Sigmoid colon (tissue), 7 donors: Measurements from ENCODE around the gene AMIGO2. TPM values are rescaled to one million over a fixed set of nuclear protein-coding genes. Genes with fewer than 3 reads are reported as not detected.

Experiments
- DNase-seq: peaks from one replicate; pipeline ENCODE4 v3.0.0-alpha.2; 2019
- H3K27ac ChIP-seq, 4 donors: fragments of 200-600 bp; sonication (generic); one replicate each; pipeline ENCODE4 v1.5.1; 2016 to 2019; ENCODE audit warnings: mild to moderate bottlenecking in 1 of 4
- H3K27me3 ChIP-seq, 3 donors: fragments of 200-600 bp; sonication (generic); one replicate each; pipeline ENCODE4 v1.5.1; 2019; ENCODE audit warnings: mild to moderate bottlenecking in 1 of 3
- H3K36me3 ChIP-seq, 4 donors: fragments of 200-600 bp; sonication (generic); one replicate each; pipeline ENCODE4 v1.5.1; 2016 to 2019
- H3K4me1 ChIP-seq, 4 donors: fragments of 200-600 bp; sonication (generic); one replicate each; pipeline ENCODE4 v1.5.1; 2017 to 2019
- H3K4me3 ChIP-seq, 4 donors: fragments of 200-600 bp; sonication (generic); one replicate each; pipeline ENCODE4 v1.5.1; 2017 to 2019; ENCODE audit warnings: mild to moderate bottlenecking in 2 of 4, moderate library complexity in 1 of 4
- H3K9me3 ChIP-seq, 4 donors: fragments of 200-600 bp in 3 of 4; sonication (generic) in 3 of 4; one replicate each; pipeline versions ENCODE4 v1.5.1 to v1.6.1; 2013 to 2019
- EP300 ChIP-seq, 4 donors: sonication (generic); formaldehyde crosslinking; IDR thresholded peaks; one replicate each; pipeline ENCODE4 v1.6.1; 2017; ENCODE audit warnings: antibody characterized with exemption in 4 of 4
- POLR2A ChIP-seq, 2 donors: fragments of 450-650 bp; IDR thresholded peaks; one replicate each; pipeline ENCODE4 v1.6.1; 2016; ENCODE audit warnings: antibody characterized with exemption in 2 of 2, mild to moderate bottlenecking in 2 of 2, moderate library complexity in 2 of 2
- POLR2AphosphoS5 ChIP-seq, 4 donors: sonication (generic); formaldehyde crosslinking; IDR thresholded peaks; one replicate each; pipeline ENCODE4 v1.6.1; 2017; ENCODE audit warnings: antibody characterized with exemption in 4 of 4
- WGBS, 2 donors: extraction: QIAGEN DNeasy Blood & Tissue Kit; methylation state at CpG; one replicate each; pipeline ENCODE4 v1.1.7; 2013; 5-methylcytosine and 5-hydroxymethylcytosine counted together
- intact Hi-C: fragments of 100-400 bp; cut with DNase I; formaldehyde crosslinking; loops from one replicate; pipeline ENCODE4 v1.15.1; 2023
- polyA plus RNA-seq, 3 donors: library from polyadenylated mRNA; stranded (reverse); fragments of 200-250 nt; gene quantifications; one replicate each; pipeline ENCODE4 v1.2.3, GENCODE V29; 2013
- total RNA-seq, 4 donors: library from RNA; depleted of rRNA; stranded (reverse); fragments of >200 nt; gene quantifications; one replicate each; pipeline ENCODE4 v1.1.0, GENCODE V29; 2016
- TF ChIP-seq, protein P1 (sequence below), 4 experiments: fragments of 450-650 bp in 3 of 4; fragments of 200-600 bp in 1 of 4; IDR thresholded peaks; one replicate each; pipeline ENCODE4 v1.5.1; 2016 to 2019; ENCODE audit warnings: antibody characterized with exemption in 4 of 4, mild to moderate bottlenecking in 3 of 4, moderate library complexity in 2 of 4
- donor health status: healthy with polysubstance abuse.
- donor health status: Bipolar disorder and iron deficiency.
- donor health status: healthy.

Gene AMIGO2
- total and polyA plus RNA-seq, 7 donors: 0.46 to 68.1 (median 33.2) TPM

DNA sequence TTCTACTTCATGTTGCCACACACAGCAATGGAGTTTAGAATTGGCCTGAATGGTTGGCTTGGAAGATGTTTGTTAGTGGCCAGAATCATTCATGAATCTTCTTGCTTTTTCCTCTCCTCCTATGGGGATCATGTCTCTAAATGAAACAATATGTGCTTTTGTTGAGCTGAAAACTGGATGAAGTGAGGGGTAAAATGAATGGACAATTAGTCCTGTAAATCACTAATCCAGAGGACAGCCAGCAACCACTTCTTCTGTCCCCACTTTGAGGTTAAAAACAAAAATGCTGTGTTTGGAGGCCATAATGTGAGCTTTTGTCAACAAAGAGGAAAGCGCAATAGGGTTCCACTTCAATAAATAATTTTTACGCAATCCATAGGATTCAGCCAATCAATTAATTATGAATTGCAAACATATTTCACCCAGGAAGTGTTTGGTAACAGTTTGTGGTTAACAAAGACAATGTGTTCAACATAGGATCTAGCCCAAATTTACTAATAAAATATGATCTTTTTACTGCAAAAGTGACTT, 30.3 kb upstream of the AMIGO2 start:
- no peak overlapping the region for H3K27ac ChIP-seq

DNA sequence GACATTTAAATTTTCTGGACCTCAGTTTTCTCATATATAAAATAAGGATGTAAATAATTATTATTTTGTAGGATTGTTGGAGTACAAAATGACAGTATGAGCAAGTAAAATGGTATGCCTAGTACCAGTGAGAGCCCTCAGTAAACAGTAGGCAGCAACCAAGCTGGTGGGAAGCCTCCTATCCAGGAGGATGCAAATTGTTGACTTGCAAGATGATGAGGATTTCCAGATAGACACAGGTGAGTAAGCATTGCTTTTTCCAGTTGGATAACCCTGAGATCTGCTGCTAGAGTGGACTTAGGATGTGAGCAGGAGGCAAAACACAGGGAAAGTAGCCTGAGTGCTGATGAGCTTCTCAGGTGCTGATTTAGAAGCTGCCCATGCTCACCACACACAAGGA, 28.2 kb upstream of the AMIGO2 start:
- no peaks in the 10 kb centered on the region for H3K9me3 ChIP-seq
- H3K4me1 ChIP-seq: peaks cover 0 to 16% (median 9%) of the 10 kb centered on the region in 4 donors
- intact Hi-C loops: loop anchor here (5.0 to 10.0 kb wide), 3 partner anchors 49 to 444 kb away; no protein-coding TSS in a partner anchor
- no peaks in the 10 kb centered on the region for H3K27me3 ChIP-seq
- no peak overlapping the region for H3K27ac ChIP-seq
- peaks cover 0 to 6% (median 0%) of the 10 kb centered on the region in 4 donors for H3K36me3 ChIP-seq
- no peak overlapping the region for H3K4me3 ChIP-seq
- no peak for DNase-seq
- TF ChIP-seq, protein P1, sequence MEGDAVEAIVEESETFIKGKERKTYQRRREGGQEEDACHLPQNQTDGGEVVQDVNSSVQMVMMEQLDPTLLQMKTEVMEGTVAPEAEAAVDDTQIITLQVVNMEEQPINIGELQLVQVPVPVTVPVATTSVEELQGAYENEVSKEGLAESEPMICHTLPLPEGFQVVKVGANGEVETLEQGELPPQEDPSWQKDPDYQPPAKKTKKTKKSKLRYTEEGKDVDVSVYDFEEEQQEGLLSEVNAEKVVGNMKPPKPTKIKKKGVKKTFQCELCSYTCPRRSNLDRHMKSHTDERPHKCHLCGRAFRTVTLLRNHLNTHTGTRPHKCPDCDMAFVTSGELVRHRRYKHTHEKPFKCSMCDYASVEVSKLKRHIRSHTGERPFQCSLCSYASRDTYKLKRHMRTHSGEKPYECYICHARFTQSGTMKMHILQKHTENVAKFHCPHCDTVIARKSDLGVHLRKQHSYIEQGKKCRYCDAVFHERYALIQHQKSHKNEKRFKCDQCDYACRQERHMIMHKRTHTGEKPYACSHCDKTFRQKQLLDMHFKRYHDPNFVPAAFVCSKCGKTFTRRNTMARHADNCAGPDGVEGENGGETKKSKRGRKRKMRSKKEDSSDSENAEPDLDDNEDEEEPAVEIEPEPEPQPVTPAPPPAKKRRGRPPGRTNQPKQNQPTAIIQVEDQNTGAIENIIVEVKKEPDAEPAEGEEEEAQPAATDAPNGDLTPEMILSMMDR (IDR thresholded peaks at IDR 0.05): no peak
- TF ChIP-seq EP300 (IDR thresholded peaks at IDR 0.05) (no peak), POLR2AphosphoS5 (IDR thresholded peaks at IDR 0.05) (no peak), POLR2A (IDR thresholded peaks at IDR 0.05) (no peak)

More for the DNA sequence above, 30.3 kb upstream of the AMIGO2 start:
- intact Hi-C loops: loop anchor here (5.0 kb wide), 1 partner anchor 87 kb away; no protein-coding TSS in a partner anchor
- TF ChIP-seq, protein P1 (IDR thresholded peaks at IDR 0.05): no peak
- TF ChIP-seq POLR2A (IDR thresholded peaks at IDR 0.05) (no peak), EP300 (IDR thresholded peaks at IDR 0.05) (no peak), POLR2AphosphoS5 (IDR thresholded peaks at IDR 0.05) (no peak)
- H3K27me3 ChIP-seq: no peaks in the 10 kb centered on the region
- DNase-seq: no peak
- H3K4me3 ChIP-seq: no peak overlapping the region
- peaks cover 0 to 6% (median 0%) of the 10 kb centered on the region in 4 donors for H3K36me3 ChIP-seq
- H3K9me3 ChIP-seq: no peaks in the 10 kb centered on the region
- H3K4me1 ChIP-seq: peaks cover 0 to 1% (median 0%) of the 10 kb centered on the region in 4 donors
- WGBS, 2 donors: 92 to 97% methylated on average over 2 of the region's 2 CpGs

DNA sequence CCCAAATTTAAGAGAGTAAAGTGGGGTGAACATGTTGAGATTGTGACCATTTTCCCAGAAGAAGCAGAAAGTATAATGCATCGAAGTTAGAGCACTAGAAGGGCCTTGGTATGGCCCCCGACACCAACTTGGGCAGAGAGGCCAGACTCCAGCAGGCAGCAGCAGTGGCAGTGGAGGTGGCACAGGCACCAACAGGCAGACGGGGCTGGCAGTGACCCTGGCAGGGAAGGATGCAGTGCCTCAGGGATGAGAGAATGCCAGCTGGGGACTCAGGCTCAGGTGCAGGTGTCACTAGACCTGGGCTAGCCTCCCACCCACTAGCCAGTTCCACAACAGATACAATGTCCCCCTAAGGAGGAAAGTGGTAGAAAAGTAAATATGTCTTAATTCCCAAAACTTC, 27.7 kb upstream of the AMIGO2 start:
- no peaks in the 10 kb centered on the region for H3K27me3 ChIP-seq
- H3K27ac ChIP-seq: no peak overlapping the region
- no peaks in the 10 kb centered on the region for H3K9me3 ChIP-seq
- intact Hi-C loops: loop anchor here (5.0 to 10.0 kb wide), 3 partner anchors 50 to 445 kb away; no protein-coding TSS in a partner anchor
- H3K4me1 ChIP-seq: peaks cover 0 to 21% (median 14%) of the 10 kb centered on the region in 4 donors
- TF ChIP-seq, protein P1 (IDR thresholded peaks at IDR 0.05): no peak
- TF ChIP-seq EP300 (IDR thresholded peaks at IDR 0.05) (no peak), POLR2A (IDR thresholded peaks at IDR 0.05) (no peak), POLR2AphosphoS5 (IDR thresholded peaks at IDR 0.05) (no peak)
- DNase-seq: no peak
- peaks cover 0 to 6% (median 0%) of the 10 kb centered on the region in 4 donors for H3K36me3 ChIP-seq
- no peak overlapping the region for H3K4me3 ChIP-seq
- WGBS, 2 donors: 92 to 96% methylated on average over 3 of the region's 3 CpGs

DNA sequence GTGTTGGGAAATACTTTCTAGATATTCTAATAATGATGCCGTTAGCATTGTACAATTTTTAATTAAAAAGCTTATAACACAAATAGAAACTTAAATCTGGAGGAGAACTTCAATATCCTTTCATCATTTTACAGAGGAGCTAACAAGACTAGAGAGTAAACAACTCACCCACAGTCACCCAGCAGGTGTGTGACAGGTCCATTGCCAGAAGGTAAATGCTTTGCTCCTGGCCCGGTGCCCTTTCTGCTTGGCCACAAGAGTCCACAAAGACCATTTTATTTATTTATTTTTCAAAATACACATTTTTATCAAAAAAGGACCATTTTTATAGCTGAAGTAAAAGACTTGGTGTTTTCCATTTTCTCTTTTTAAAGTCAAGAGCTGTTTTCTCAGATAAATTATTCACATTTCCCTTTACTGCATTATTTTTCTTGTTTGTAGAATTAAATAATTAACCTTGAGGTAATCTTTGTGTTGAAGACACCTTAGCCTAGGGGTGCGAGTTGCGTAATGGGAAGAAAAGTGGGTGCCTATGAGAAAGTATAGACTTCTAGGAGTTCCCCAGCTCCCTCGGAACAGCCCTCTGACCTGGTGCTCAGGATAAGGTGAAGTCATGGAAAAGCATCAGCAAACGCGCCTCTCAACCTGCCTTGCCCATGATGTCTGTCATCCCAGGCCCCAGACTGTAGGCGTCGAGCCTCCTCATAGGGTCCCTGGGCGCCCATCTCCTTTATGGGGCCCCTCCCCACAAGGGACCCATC, 26.3 kb upstream of the AMIGO2 start:
- WGBS, 2 donors: 71 to 91% methylated on average over 10 of the region's 10 CpGs
- peaks cover 0 to 32% (median 21%) of the 10 kb centered on the region in 4 donors for H3K4me1 ChIP-seq
- DNase-seq: no peak
- H3K27ac ChIP-seq: no peak overlapping the region
- TF ChIP-seq, protein P1 (IDR thresholded peaks at IDR 0.05): no peak
- TF ChIP-seq POLR2A (IDR thresholded peaks at IDR 0.05) (no peak), EP300 (IDR thresholded peaks at IDR 0.05) (no peak), POLR2AphosphoS5 (IDR thresholded peaks at IDR 0.05) (no peak)
- intact Hi-C loops: loop anchor here (5.0 to 10.0 kb wide), 3 partner anchors 51 to 446 kb away; no protein-coding TSS in a partner anchor
- no peak overlapping the region for H3K4me3 ChIP-seq
- peaks cover 0 to 6% (median 0%) of the 10 kb centered on the region in 4 donors for H3K36me3 ChIP-seq
- H3K27me3 ChIP-seq: no peaks in the 10 kb centered on the region
- no peaks in the 10 kb centered on the region for H3K9me3 ChIP-seq
